KMS-11 (cell line): Measurements from ENCODE around the gene TOR4A.
A peak's percentile ranks its signal among the peaks of the same experiment; 100 is the strongest.

ENCODE experiments used
- H2AFZ ChIP-seq: fragments of 200-600 bp; sonication (generic); 2 replicates; pipeline ENCODE4 v1.6.1; 2016; ENCODE audit warnings: antibody characterized with exemption, mixed run types, low read depth
- H3K27ac ChIP-seq: fragments of 200-600 bp; sonication (generic); 2 replicates; pipeline ENCODE4 v1.6.1; 2016; ENCODE audit warnings: mild to moderate bottlenecking, mixed run types
- H3K27me3 ChIP-seq: fragments of 200-600 bp; sonication (generic); 2 replicates; pipeline ENCODE4 v1.6.1; 2017; ENCODE audit warnings: mild to moderate bottlenecking, low read depth, mixed run types, moderate library complexity; ENCODE audit not compliant: insufficient read depth
- H3K36me3 ChIP-seq: fragments of 200-600 bp; sonication (generic); 2 replicates; pipeline ENCODE4 v1.6.1; 2017; ENCODE audit warnings: mild to moderate bottlenecking, mixed run types; ENCODE audit not compliant: insufficient read depth
- H3K4me1 ChIP-seq: fragments of 200-600 bp; sonication (generic); 2 replicates; pipeline ENCODE4 v1.6.1; 2016; ENCODE audit warnings: mild to moderate bottlenecking, low read depth, mixed run types; ENCODE audit not compliant: poor library complexity, severe bottlenecking
- H3K4me2 ChIP-seq: fragments of 200-600 bp; sonication (generic); 2 replicates; pipeline ENCODE4 v1.7.0; 2016; ENCODE audit warnings: mild to moderate bottlenecking, mixed run types
- H3K4me3 ChIP-seq: fragments of 200-600 bp; sonication (generic); IDR thresholded peaks from 2 replicates; pipeline ENCODE4 v1.6.1; 2017; ENCODE audit warnings: low read depth, low read length, mixed read lengths; ENCODE audit not compliant: insufficient read depth
- H3K79me2 ChIP-seq: fragments of 200-600 bp; sonication (generic); 2 replicates; pipeline ENCODE4 v1.6.1; 2016; ENCODE audit warnings: low read depth, mixed run types; ENCODE audit not compliant: insufficient read depth
- H3K9ac ChIP-seq: fragments of 200-600 bp; sonication (generic); 2 replicates; pipeline ENCODE4 v1.6.1; 2016; ENCODE audit warnings: mild to moderate bottlenecking, mixed run types
- H4K20me1 ChIP-seq: fragments of 200-600 bp; sonication (generic); 2 replicates; pipeline ENCODE4 v1.6.1; 2016; ENCODE audit warnings: mild to moderate bottlenecking, mixed run types; ENCODE audit not compliant: insufficient read depth
- CTCF ChIP-seq: fragments of 200-600 bp; sonication (generic); conservative IDR thresholded peaks from 2 replicates; pipeline ENCODE4 v1.6.1; 2017; ENCODE audit warnings: low read depth, mild to moderate bottlenecking, antibody characterized with exemption, low read length, moderate library complexity, mixed read lengths

The TOR4A gene

GRCh38 chr9:137302118-137302448, 24.6 kb downstream of the TOR4A start, which contains the start of gene NRARP:
NRARP (minus strand) TSS chr9:137302271; CDS start chr9:137301928, 343 bp downstream.
- H3K27me3 ChIP-seq, result peaks cover 43% of the 10 kb centered on the region
- H3K36me3 ChIP-seq, result no peaks in the 10 kb centered on the region
- TF ChIP-seq CTCF, result no peak
- H3K27ac ChIP-seq, result no peak within 1 kb of the TSS
- no peak within 1 kb of the TSS for H3K9ac ChIP-seq
- no peak within 1 kb of the TSS for H3K4me3 ChIP-seq
- H3K4me1 ChIP-seq, result peaks cover 10% of the 10 kb centered on the region
- no peaks in the 10 kb centered on the region for H4K20me1 ChIP-seq
- H3K79me2 ChIP-seq, result no peaks in the 10 kb centered on the region
- H2AFZ ChIP-seq, result peak within 1 kb of the TSS; percentile 52; the same call in 1 of the 2 replicates
- peak within 1 kb of the TSS; percentile 36; the same call in 1 of the 2 replicates for H3K4me2 ChIP-seq

- H3K27ac ChIP-seq, result no peak overlapping the region
- H3K36me3 ChIP-seq, result no peaks in the 10 kb centered on the region
- no peaks in the 10 kb centered on the region for H4K20me1 ChIP-seq
- no peak overlapping the region for H3K4me3 ChIP-seq
- no peaks in the 10 kb centered on the region for H3K79me2 ChIP-seq
- peaks cover 10% of the 10 kb centered on the region for H3K4me1 ChIP-seq
- peak; percentile 54; the same call in 1 of the 2 replicates for TF ChIP-seq CTCF
- peak overlapping the region; percentile 52; the same call in 1 of the 2 replicates for H2AFZ ChIP-seq
- no peak overlapping the region for H3K9ac ChIP-seq
- H3K27me3 ChIP-seq, result peaks cover 39% of the 10 kb centered on the region
- H3K4me2 ChIP-seq, result peak overlapping the region; percentile 17; the same call in 1 of the 2 replicates
Measured at GRCh38 chr9:137302449-137303150, 25.1 kb downstream of the TOR4A start.

GRCh38 chr9:137303151-137303892, 25.8 kb downstream of the TOR4A start:
- Histone ChIP-seq H4K20me1 (no peaks in the 10 kb centered on the region), H3K9ac (no peak overlapping the region), H3K4me2 (no peak overlapping the region), H3K79me2 (no peaks in the 10 kb centered on the region), H3K4me1 (peaks cover 10% of the 10 kb centered on the region), H3K27ac (no peak overlapping the region), H3K4me3 (no peak overlapping the region), H3K36me3 (no peaks in the 10 kb centered on the region), H3K27me3 (peaks cover 32% of the 10 kb centered on the region), H2AFZ (peak overlapping the region; percentile 52; the same call in 1 of the 2 replicates)
- no peak for TF ChIP-seq CTCF

GRCh38 chr9:137303893-137304382, 26.4 kb downstream of the TOR4A start:
- Histone ChIP-seq H3K4me1 (peaks cover 10% of the 10 kb centered on the region), H4K20me1 (no peaks in the 10 kb centered on the region), H3K4me3 (no peak overlapping the region), H2AFZ (no peak overlapping the region), H3K79me2 (no peaks in the 10 kb centered on the region), H3K27me3 (peaks cover 26% of the 10 kb centered on the region), H3K9ac (no peak overlapping the region), H3K36me3 (no peaks in the 10 kb centered on the region), H3K4me2 (no peak overlapping the region), H3K27ac (no peak overlapping the region)
- TF ChIP-seq CTCF, result no peak
